ENCODE results near the gene TBC1D4. TPM values are rescaled to one million over a fixed set of nuclear protein-coding genes. Genes with fewer than 3 reads are reported as not detected.

TBC1D4 gene
- total and polyA plus RNA-seq, 9 of the 15 experiments (the other 6 are each of a cell fraction or from before 2014, with no cell fraction given), result 2.8 to 12.3 (median 7.0) TPM

- DNase-seq (ENCODE audit: extremely low read depth in 1 of 4, low spot score in 3 of 4) (no peak), ATAC-seq (no peak), FAIRE-seq (no peak)
- peaks cover 4% of the 10 kb centered on the region; the same call in 1 of the 2 replicates for H3K9me3 ChIP-seq (replicated peaks; ENCODE audit: control insufficient read depth, insufficient read depth, low read depth, low read length)
- ChIA-PET CTCF (ENCODE audit: low intra/inter-chr PET ratio) (no interaction called here), POLR2A (no interaction called here)
- H3K27me3 ChIP-seq (ENCODE audit: control insufficient read depth in 2 of 2, insufficient read depth in 2 of 2, low read length in 2 of 2), result no peaks in the 10 kb centered on the region
- intact Hi-C loops (cut with micrococcal nuclease), result no loop called here
- no peaks in the 10 kb centered on the region for H3K79me2 ChIP-seq (ENCODE audit: control insufficient read depth, insufficient read depth, low read length)
- 55% methylated on average over 2 of the region's 2 CpGs for WGBS (ENCODE audit: insufficient coverage, low coverage, missing lambda C conversion rate)
- no peak overlapping the region for H2AFZ ChIP-seq (ENCODE audit: low read depth, low read length)
- no peak for TF ChIP-seq RBM39 (optimal IDR thresholded peaks at IDR 0.05; ENCODE audit: low read depth, low read length)
- in situ Hi-C loops (cut with MboI), result no loop called here
- H3K4me3 ChIP-seq, result no peak overlapping the region
- no peak overlapping the region for H3K9ac ChIP-seq (ENCODE audit: insufficient read depth in 1 of 2, low read depth in 2 of 2, low read length in 2 of 2)
- H3K36me3 ChIP-seq (ENCODE audit: control insufficient read depth, insufficient read depth, low read length), result no peaks in the 10 kb centered on the region
- H4K20me1 ChIP-seq (replicated peaks; ENCODE audit: control insufficient read depth, insufficient read depth, low read length), result no peaks in the 10 kb centered on the region
- no TSS peak for BruUV-seq (replicated peaks)
- no peaks in the 10 kb centered on the region for H3K9me1 ChIP-seq (ENCODE audit: control insufficient read depth, insufficient read depth, low read length)
- no peak overlapping the region for H3K27ac ChIP-seq (ENCODE audit: extremely low read depth, low read depth, low read length)
- H3K4me2 ChIP-seq (ENCODE audit: insufficient read depth, low read length), result no peak overlapping the region
- no peaks in the 10 kb centered on the region; a peak in 1 of 5 replicates for H3K4me1 ChIP-seq (replicated peaks in 1 of 2; ENCODE audit: control insufficient read depth in 2 of 2, insufficient read depth in 2 of 2, low read length in 2 of 2)
Measured at GRCh38 chr13:75308222-75308621, 173.7 kb downstream of the TBC1D4 start.

DNA sequence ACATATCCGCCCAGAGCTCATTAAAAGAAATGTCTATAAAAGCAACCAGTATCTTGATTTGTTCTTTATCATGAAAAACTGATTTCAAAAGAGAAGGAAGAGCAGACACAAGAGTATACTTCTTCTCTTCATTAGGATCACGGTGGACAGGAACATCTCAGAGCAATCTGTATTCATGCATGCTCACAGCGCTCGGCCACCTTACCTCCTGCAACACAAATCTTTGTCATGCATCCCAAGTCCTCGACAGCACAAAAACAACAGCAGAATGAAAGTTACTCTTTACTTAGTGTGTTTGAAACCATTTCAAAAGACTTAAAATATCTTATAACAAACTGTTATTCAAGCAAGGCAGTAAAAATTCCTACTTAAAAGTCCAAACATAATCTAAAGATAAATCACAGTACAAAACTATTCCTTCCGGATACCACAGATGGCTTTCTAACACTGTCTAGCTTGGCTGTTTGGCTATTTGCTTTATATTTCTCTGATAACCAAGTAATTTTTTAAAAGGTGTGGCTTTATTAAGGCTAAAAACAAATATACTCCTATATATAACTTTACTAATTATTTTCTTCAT, 174.5 kb downstream of the TBC1D4 start:
- DNase-seq (ENCODE audit: extremely low read depth in 1 of 4, low spot score in 3 of 4) (no peak), ATAC-seq (no peak), FAIRE-seq (no peak)
- Histone ChIP-seq H3K79me2 (ENCODE audit: control insufficient read depth, insufficient read depth, low read length) (no peaks in the 10 kb centered on the region), H4K20me1 (replicated peaks; ENCODE audit: control insufficient read depth, insufficient read depth, low read length) (no peaks in the 10 kb centered on the region), H3K27me3 (ENCODE audit: control insufficient read depth in 2 of 2, insufficient read depth in 2 of 2, low read length in 2 of 2) (no peaks in the 10 kb centered on the region), H3K4me1 (replicated peaks in 1 of 2; ENCODE audit: control insufficient read depth in 2 of 2, insufficient read depth in 2 of 2, low read length in 2 of 2) (no peaks in the 10 kb centered on the region; a peak in 1 of 5 replicates), H3K9me3 (replicated peaks; ENCODE audit: control insufficient read depth, insufficient read depth, low read depth, low read length) (peaks cover 4% of the 10 kb centered on the region; the same call in 1 of the 2 replicates), H2AFZ (ENCODE audit: low read depth, low read length) (no peak overlapping the region), H3K27ac (ENCODE audit: extremely low read depth, low read depth, low read length) (no peak overlapping the region), H3K9ac (ENCODE audit: insufficient read depth in 1 of 2, low read depth in 2 of 2, low read length in 2 of 2) (no peak overlapping the region), H3K9me1 (ENCODE audit: control insufficient read depth, insufficient read depth, low read length) (no peaks in the 10 kb centered on the region), H3K4me2 (ENCODE audit: insufficient read depth, low read length) (no peak overlapping the region), H3K4me3 (no peak overlapping the region), H3K36me3 (ENCODE audit: control insufficient read depth, insufficient read depth, low read length) (no peaks in the 10 kb centered on the region)
- ChIA-PET POLR2A (no interaction called here), CTCF (ENCODE audit: low intra/inter-chr PET ratio) (no interaction called here)
- 54% methylated on average over 6 of the region's 6 CpGs for WGBS (ENCODE audit: insufficient coverage, low coverage, missing lambda C conversion rate)
- BruUV-seq (replicated peaks), result no TSS peak
- intact Hi-C loops (cut with micrococcal nuclease), result no loop called here
- in situ Hi-C loops (cut with MboI), result no loop called here
- TF ChIP-seq, protein P1, sequence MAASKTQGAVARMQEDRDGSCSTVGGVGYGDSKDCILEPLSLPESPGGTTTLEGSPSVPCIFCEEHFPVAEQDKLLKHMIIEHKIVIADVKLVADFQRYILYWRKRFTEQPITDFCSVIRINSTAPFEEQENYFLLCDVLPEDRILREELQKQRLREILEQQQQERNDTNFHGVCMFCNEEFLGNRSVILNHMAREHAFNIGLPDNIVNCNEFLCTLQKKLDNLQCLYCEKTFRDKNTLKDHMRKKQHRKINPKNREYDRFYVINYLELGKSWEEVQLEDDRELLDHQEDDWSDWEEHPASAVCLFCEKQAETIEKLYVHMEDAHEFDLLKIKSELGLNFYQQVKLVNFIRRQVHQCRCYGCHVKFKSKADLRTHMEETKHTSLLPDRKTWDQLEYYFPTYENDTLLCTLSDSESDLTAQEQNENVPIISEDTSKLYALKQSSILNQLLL (CRISPR knock-in tag; IDR thresholded peaks at IDR 0.05; ENCODE audit: borderline replicate concordance), result no peak
- TF ChIP-seq CHAMP1 (IDR thresholded peaks at IDR 0.05) (no peak), CLOCK (CRISPR knock-in tag; IDR thresholded peaks at IDR 0.05; ENCODE audit: borderline replicate concordance) (no peak), CBFA2T3 (IDR thresholded peaks at IDR 0.05) (no peak), TFE3 (CRISPR knock-in tag; IDR thresholded peaks at IDR 0.05) (no peak), CSDE1 (IDR thresholded peaks at IDR 0.05) (no peak)

All from K562 (cell line).